Omental fat pad (tissue), 4 donors: ENCODE results near the gene RAF1. TPM values are rescaled to one million over a fixed set of nuclear protein-coding genes. Genes with fewer than 3 reads are reported as not detected.

ENCODE experiments used
- ATAC-seq: fragments of 150-250 bp; one replicate; pipeline ENCODE4 v1.9.1; 2016; ENCODE audit warnings: mild to moderate bottlenecking, moderate library complexity; ENCODE audit not compliant: low FRiP score
- DNase-seq: peaks from one replicate; pipeline ENCODE4 v3.0.0-alpha.2; 2019; ENCODE audit warnings: low spot score
- CTCF ChIP-seq, 3 donors: fragments of 450-650 bp; IDR thresholded peaks; one replicate each; pipeline ENCODE4 v1.5.1; 2016 to 2017; ENCODE audit warnings: antibody characterized with exemption in 3 of 3, mild to moderate bottlenecking in 3 of 3, moderate library complexity in 2 of 3
- total RNA-seq, 4 donors: library from RNA; depleted of rRNA; stranded (reverse); fragments of >200 nt; gene quantifications; one replicate each; pipeline ENCODE4 v1.1.0, GENCODE V29; 2016

Gene RAF1
- total RNA-seq, 4 donors from 2014 or later, result 83.4 to 120 (median 106) TPM

GRCh38 chr3:12562451-12562850 is 101.5 kb downstream of the RAF1 start:
- DNase-seq (no peak), ATAC-seq (no peak)
- TF ChIP-seq CTCF (IDR thresholded peaks at IDR 0.05), result no peak

GRCh38 chr3:12561397-12561796 is 102.5 kb downstream of the RAF1 start:
- TF ChIP-seq CTCF (IDR thresholded peaks at IDR 0.05), result no peak
- no peak for DNase-seq
- no peak for ATAC-seq

DNA sequence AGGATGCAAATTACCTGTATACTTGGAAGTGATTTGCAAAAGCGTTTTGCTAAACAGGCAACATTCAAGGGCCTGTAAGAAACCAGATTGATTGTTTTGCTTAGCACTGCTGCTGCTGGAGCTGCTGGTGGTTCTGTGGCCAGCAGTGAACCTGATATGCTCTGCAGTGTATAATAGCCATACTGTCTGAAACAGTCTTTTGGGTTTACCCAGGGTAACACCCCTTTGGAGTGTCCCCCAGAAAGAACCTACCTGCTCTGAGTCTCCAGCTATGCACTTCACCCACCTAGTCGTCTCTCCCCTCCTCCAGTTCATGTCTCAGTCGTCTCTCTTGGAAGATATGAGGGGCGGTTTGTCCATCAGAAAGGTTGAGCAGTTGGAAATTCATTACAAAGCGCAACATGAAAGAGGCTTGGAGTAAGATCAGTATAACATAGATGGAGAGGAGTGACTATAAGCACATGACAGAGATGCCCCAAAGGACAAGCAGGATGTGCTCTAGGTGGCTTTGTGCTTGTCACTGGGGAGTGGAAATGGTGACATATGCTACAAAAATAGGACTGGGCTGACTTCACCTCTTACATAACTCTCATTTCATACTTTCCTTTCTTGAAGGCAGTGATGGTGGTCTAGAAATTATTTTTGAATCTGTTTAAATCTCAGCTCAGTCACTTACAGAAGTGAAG is 103.3 kb downstream of the RAF1 start:
- ATAC-seq, result no peak
- no peak for TF ChIP-seq CTCF (IDR thresholded peaks at IDR 0.05)
- DNase-seq, result no peak

GRCh38 chr3:12559520-12559919 is 104.4 kb downstream of the RAF1 start:
- TF ChIP-seq CTCF (IDR thresholded peaks at IDR 0.05), result no peak
- no peak for DNase-seq
- no peak for ATAC-seq

DNA sequence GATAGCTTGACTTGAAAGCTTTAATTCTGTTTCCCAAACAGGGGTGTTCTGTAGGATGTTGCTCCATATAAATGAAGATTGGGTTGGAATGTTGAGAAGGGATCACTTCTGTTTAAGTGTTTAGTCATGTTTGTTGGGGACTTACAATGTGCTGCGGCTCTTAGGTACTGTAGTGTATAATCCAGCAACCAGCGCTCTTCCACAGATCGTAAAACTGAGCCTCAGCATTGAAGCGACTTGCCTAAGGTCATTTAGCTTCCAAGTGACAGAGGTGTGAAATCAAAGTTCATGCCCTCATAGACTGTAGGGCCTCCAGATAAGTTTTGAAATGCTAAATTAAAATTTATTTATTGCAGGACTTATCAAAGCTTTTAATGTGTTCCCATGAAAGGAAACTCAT is 105.2 kb downstream of the RAF1 start:
- DNase-seq (no peak), ATAC-seq (no peak)
- no peak for TF ChIP-seq CTCF (IDR thresholded peaks at IDR 0.05)

- DNase-seq (no peak), ATAC-seq (no peak)
- no peak for TF ChIP-seq CTCF (IDR thresholded peaks at IDR 0.05)
These were observed 106.3 kb downstream of the RAF1 start for GRCh38 chr3:12557473-12558100.
